Fibroblast of pulmonary artery (primary cell): ENCODE results near the gene NKX6-2.
"Not testable (repeated sequence)": the region's sequence is repeated elsewhere in the genome, so short reads cannot be mapped to it uniquely, and the experiment has no call there.

Experiments
- DNase-seq: peaks from one replicate; pipeline ENCODE4 v3.0.0-alpha.2; 2010; ENCODE audit warnings: low read depth
- H3K4me3 ChIP-seq: replicated peaks from 2 replicates; pipeline ENCODE4 v1.5.1; 2011; ENCODE audit warnings: low read depth, mild to moderate bottlenecking, control low read depth, low read length, moderate library complexity
- TF ChIP-seq, protein P1 (sequence below): IDR thresholded peaks from 2 replicates; pipeline ENCODE4 v1.5.1; 2011; ENCODE audit warnings: mild to moderate bottlenecking, control low read depth, low read length, inconsistent platforms; ENCODE audit errors: missing control alignments

Gene NKX6-2

DNA sequence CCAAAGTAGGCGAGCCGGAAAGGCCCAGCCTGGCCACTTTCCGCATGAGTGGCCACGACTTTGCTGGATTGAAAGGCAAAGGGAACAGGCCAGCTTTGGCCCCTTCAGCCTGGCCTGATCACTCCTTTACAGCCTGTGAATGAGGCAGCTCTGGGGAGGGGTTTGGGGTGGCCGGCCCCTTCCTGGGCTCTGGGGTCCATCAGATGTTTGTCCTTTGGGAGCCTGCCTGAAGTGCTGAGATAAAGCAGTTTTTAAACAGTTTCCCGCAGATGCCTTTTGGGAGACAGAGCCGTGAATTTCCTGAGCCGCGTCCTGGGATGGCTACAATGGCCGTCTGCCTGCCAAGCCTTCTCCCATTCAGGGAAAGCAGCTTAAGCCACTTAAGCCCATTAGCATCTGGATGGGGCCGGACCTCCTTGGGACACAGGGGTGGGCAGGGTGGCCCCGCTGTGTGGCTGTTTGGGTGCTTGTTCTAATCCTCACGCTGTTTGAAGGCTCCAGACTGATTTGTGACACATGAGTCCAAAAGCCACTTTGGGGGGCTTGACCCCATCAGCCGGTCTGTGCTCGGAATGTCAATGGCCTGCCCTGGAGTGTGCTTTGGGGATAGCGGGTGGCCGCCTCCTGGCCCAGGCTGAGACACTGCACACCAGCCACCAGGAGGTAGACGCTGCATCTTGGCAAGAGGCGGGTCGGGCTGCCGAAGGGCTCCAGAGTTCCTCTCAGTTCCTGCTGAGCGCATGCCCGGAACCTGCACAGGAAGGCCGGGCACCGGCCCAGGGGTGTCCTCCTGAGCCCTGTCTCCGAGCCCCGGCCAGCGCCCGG is 38.9 kb downstream of the NKX6-2 start:
- H3K4me3 ChIP-seq = no peak overlapping the region
- TF ChIP-seq, protein P1, sequence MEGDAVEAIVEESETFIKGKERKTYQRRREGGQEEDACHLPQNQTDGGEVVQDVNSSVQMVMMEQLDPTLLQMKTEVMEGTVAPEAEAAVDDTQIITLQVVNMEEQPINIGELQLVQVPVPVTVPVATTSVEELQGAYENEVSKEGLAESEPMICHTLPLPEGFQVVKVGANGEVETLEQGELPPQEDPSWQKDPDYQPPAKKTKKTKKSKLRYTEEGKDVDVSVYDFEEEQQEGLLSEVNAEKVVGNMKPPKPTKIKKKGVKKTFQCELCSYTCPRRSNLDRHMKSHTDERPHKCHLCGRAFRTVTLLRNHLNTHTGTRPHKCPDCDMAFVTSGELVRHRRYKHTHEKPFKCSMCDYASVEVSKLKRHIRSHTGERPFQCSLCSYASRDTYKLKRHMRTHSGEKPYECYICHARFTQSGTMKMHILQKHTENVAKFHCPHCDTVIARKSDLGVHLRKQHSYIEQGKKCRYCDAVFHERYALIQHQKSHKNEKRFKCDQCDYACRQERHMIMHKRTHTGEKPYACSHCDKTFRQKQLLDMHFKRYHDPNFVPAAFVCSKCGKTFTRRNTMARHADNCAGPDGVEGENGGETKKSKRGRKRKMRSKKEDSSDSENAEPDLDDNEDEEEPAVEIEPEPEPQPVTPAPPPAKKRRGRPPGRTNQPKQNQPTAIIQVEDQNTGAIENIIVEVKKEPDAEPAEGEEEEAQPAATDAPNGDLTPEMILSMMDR = no peak
- no peak for DNase-seq

DNA sequence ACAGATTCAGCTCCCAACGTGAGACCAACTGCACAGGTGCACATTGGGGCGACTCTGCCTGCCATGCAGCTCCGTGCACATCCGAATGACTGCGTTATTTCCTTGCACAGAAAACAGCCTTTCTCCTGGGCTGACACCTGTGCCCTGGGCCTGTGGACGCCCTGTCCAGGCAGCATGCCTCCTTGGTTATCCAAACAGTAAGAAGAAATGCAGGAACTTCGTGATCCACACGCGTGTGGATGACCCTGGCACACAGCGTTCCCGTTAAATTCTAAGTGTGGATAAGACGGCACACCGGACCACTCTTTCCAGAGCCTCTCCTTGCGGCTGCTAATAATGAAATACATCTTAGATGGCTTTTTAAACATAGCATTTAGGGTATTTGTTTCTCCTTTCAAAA is 39.6 kb downstream of the NKX6-2 start:
- no peak for DNase-seq
- TF ChIP-seq, protein P1 = no peak
- H3K4me3 ChIP-seq = no peak overlapping the region

DNA sequence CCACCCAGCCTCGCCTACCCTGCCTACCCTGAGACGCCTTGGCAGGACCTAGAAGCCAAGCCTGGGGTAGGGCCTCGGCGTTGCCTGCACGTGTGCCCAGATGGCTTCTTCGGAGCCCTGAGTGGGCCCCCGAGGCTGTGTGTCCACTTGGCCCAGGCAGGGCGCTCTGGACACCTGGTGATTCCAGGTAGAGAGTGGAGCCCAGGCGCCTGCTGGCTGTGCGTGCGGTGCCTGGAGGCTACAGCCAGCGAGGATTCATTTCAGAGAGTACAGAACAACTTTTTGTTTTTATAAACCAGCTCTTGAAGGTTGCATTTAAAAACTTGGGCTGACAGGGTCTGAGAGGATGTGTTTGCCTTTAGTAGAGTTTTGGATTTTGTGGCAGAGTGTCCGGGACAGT is 40.0 kb downstream of the NKX6-2 start:
- no peak for DNase-seq
- no peak overlapping the region for H3K4me3 ChIP-seq
- TF ChIP-seq, protein P1 = no peak

DNA sequence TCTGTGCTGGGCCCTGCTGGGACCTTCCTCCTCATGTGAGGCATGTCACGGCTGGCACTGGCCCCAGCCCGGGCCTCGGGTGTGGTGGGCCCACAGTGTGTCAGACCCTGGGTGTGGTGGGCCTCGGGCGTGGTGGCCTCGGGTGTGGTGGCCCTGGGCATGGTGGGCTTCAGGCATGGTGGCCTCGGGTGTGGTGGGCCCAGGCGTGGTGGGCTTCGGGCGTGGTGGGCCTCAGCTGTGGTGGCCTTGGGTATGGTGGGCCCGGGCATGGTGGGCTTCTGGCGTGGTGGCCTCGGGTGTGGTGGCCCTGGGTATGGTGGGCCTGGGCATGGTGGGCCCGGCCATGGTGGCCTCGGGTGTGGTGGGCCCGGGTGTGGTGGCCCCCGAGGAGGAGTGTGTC is 40.4 kb downstream of the NKX6-2 start:
- no peak overlapping the region for H3K4me3 ChIP-seq
- TF ChIP-seq, protein P1 = no peak
- DNase-seq = no peak

DNA sequence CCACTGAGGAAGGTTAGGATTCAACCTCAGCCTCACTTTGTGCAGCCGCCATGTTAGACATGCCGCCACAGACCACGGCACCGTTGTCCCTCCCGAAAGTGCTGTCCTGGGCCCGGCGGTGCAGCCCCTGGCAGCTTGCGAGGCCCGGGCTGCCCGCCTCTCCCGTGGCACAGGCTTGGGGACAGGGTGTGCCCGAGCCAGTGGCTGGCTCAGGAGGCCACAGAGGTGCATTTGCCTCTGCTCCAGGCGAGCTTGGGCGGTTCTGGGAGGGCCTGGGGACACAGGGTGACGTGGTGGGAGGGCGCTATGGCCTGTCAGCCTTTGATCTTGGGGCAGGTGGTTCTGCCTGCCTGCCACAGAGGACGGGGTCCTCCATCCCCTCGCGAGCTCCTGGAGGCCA is 41.1 kb downstream of the NKX6-2 start:
- TF ChIP-seq, protein P1 = no peak
- no peak for DNase-seq
- no peak overlapping the region for H3K4me3 ChIP-seq

DNA sequence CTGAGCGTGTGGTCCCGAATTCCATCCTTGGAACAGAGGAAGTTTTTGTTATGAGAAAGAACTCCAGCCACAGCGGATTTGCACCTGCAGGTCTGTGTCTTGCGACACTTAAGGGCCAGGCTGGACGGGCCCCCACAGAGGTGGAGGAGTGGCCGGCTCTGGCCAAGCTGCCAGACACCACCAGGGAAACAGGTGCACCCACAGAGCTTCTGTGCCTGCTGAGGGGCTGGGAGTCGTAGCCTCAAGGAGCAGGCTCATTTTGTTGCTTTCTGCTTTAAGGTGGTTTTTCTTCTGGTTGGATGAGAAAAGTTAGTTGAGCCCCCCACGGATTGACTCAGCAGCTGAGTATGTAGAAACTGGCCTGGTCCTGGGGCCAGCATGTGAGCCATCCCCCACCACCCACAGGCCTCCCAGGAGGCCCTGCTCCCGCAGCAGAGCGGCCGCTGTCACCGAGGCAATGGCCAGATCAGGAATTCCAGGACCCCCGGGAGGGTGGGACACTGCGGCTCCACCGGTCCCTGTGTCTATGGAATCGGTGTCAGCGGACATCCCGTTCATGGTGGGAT is 41.9 kb downstream of the NKX6-2 start:
- H3K4me3 ChIP-seq = no peak overlapping the region
- TF ChIP-seq, protein P1 = no peak
- peak; percentile 15 for DNase-seq

DNA sequence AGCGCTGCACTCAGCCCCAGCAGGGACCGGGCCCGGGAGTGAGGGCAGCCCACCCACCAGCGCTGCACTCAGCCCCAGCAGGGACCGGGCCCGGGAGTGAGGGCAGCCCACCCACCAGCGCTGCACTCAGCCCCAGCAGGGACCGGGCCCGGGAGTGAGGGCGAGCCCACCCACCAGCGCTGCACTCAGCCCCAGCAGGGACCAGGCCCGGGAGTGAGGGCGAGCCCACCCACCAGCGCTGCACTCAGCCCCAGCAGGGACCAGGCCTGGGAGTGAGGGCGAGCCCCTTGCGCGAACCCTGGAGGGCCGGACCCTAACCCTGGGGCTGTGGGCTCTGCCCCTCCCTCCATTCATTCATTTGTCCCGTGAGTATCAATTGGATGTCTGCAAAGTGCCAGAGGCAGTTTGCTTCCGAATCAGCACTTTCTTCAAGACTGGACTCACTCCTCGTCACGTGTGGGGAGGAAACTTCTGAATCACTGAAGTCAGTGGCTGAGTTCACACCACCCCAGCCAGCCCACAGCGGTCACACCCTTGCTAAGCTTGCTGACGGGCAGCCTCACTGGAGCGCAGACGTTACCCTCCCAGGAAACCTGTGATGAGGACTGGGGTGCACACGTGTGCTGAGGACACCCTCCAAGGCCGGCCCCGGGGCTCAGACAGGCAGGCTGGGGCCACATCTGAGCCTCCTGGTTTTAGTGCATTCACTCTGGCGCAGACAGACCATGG is 42.6 kb downstream of the NKX6-2 start:
- peak; percentile 33 for DNase-seq
- not testable (repeated sequence) for H3K4me3 ChIP-seq
